Psoas muscle (tissue), 8 donors: ENCODE results near the gene DBP. TPM values are rescaled to one million over a fixed set of nuclear protein-coding genes. Genes with fewer than 3 reads are reported as not detected.

Experiments used
- ATAC-seq, 4 donors: fragments of 200-7000 bp; cut with Tn5 transposase; one replicate each; pipeline ENCODE4 v1.9.1; 2020; ENCODE audit warnings: moderate library complexity in 3 of 4, mild to moderate bottlenecking in 2 of 4
- DNase-seq, 2 donors: peaks; one replicate each; pipeline ENCODE4 v3.0.0-alpha.2; 2020
- H3K27ac ChIP-seq: fragments of 200-600 bp; one replicate; pipeline ENCODE4 v1.8.0; 2022
- H3K27me3 ChIP-seq, 3 donors: fragments of 200-600 bp in 1 of 3; one replicate each; pipeline versions ENCODE4 v1.6.1 to v1.8.0; 2013 to 2022; ENCODE audit warnings: low read length in 2 of 3, mild to moderate bottlenecking in 2 of 3, moderate library complexity in 1 of 3; ENCODE audit not compliant: insufficient read depth in 3 of 3
- H3K36me3 ChIP-seq, 2 donors: fragments of 200-600 bp in 1 of 2; one replicate each; pipeline versions ENCODE4 v1.6.1 to v1.8.0; 2013 to 2022; ENCODE audit warnings: low read depth in 1 of 2, mild to moderate bottlenecking in 1 of 2, moderate library complexity in 1 of 2; ENCODE audit not compliant: insufficient read depth in 1 of 2
- H3K4me1 ChIP-seq: fragments of 200-600 bp; one replicate; pipeline ENCODE4 v1.8.0; 2022
- H3K4me3 ChIP-seq: fragments of 200-600 bp; one replicate; pipeline ENCODE4 v1.8.0; 2022; ENCODE audit warnings: mild to moderate bottlenecking
- H3K9me3 ChIP-seq: fragments of 200-600 bp; one replicate; pipeline ENCODE4 v1.8.0; 2022
- CTCF ChIP-seq: fragments of 200-600 bp; IDR thresholded peaks from one replicate; pipeline ENCODE4 v1.8.0; 2022; ENCODE audit warnings: antibody characterized with exemption
- WGBS, 3 donors: extraction: QIAGEN DNeasy Blood & Tissue Kit; methylation state at CpG; one replicate each; pipeline versions ENCODE4 v1.1.6 to v1.1.7; 2013; 5-methylcytosine and 5-hydroxymethylcytosine counted together
- intact Hi-C, 2 donors: fragments of 100-400 bp; cut with DNase I; formaldehyde crosslinking; loops; one replicate each; pipeline versions ENCODE4 v1.11.0 to v1.14.2; 2022
- polyA plus RNA-seq, 3 donors: library from polyadenylated mRNA; stranded (reverse); fragments of 200-250 nt; gene quantifications; one replicate each; pipeline ENCODE4 v1.2.3, GENCODE V29; 2013
- total RNA-seq, 4 donors: library from RNA; stranded (reverse); fragmentation: NEBNext Ultra II Directional in 2 of 4; extraction: Animal tissue kit (Norgen Biotek cat#: 25700) in 2 of 4; gene quantifications; one replicate each; pipeline versions ENCODE4 v1.2.1 to v1.2.4, GENCODE V29; 2021 to 2023
- donor health status: healthy with polysubstance abuse.
- donor health status: DM: no; HTN: no; CAD: no; lungs with moderate emphysema.
- donor health status: Bipolar disorder and iron deficiency.
- donor health status: healthy.
- donor health status: DM: yes; HTN: yes; CAD: no.
- donor health status: DM: no; HTN: no; CAD: no.
- donor health status: DM: no; HTN: no; CAD: no.
- donor health status: DM: yes; HTN: yes; CAD: no.

DBP gene
- total and polyA plus RNA-seq, 7 donors = 2.8 to 14.5 (median 5.8) TPM

GRCh38 chr19:48611872-48612271, 25.3 kb downstream of the DBP start:
- intact Hi-C loops = no loop called here

GRCh38 chr19:48609571-48610108, 27.5 kb downstream of the DBP start:
- ATAC-seq (no peak), DNase-seq (no peak)
- no peaks in the 10 kb centered on the region for H3K9me3 ChIP-seq
- 89 to 91% (median 91%) methylated on average over 20 of the region's 20 CpGs for WGBS, 3 donors
- no peak overlapping the region for H3K4me3 ChIP-seq
- no peak for TF ChIP-seq CTCF
- intact Hi-C loops = no loop called here
- no peaks in the 10 kb centered on the region for H3K27me3 ChIP-seq
- peaks cover 0 to under 1% of the 10 kb centered on the region in 2 donors for H3K36me3 ChIP-seq
- H3K4me1 ChIP-seq = peaks cover 14% of the 10 kb centered on the region
- H3K27ac ChIP-seq = no peak overlapping the region

More at GRCh38 chr19:48611872-48612271, 25.3 kb downstream of the DBP start:
- Histone ChIP-seq H3K9me3 (no peaks in the 10 kb centered on the region), H3K27me3 (no peaks in the 10 kb centered on the region), H3K36me3 (peaks cover 8 to 23% of the 10 kb centered on the region in 2 donors), H3K4me1 (peaks cover 18% of the 10 kb centered on the region), H3K27ac (no peak overlapping the region), H3K4me3 (no peak overlapping the region)
- WGBS, 3 donors = 87 to 91% (median 90%) methylated on average over 14 of the region's 14 CpGs
- no peak for ATAC-seq
- DNase-seq = no peak
- no peak for TF ChIP-seq CTCF

- no peak for DNase-seq
- WGBS, 3 donors = 35 to 39% (median 38%) methylated on average over 9 of the region's 9 CpGs
Measured at GRCh38 chr19:48608798-48609263, 28.3 kb downstream of the DBP start.

GRCh38 chr19:48607359-48607755, 29.8 kb downstream of the DBP start:
- Histone ChIP-seq H3K27ac (no peak overlapping the region), H3K36me3 (no peaks in the 10 kb centered on the region), H3K27me3 (no peaks in the 10 kb centered on the region), H3K4me3 (no peak overlapping the region), H3K9me3 (no peaks in the 10 kb centered on the region), H3K4me1 (no peaks in the 10 kb centered on the region)
- ATAC-seq = no peak
- intact Hi-C loops = no loop called here
- 78 to 88% (median 86%) methylated on average over 7 of the region's 7 CpGs for WGBS, 3 donors
- TF ChIP-seq CTCF = no peak
- DNase-seq = no peak

More at GRCh38 chr19:48608798-48609263, 28.3 kb downstream of the DBP start:
- Histone ChIP-seq H3K27me3 (no peaks in the 10 kb centered on the region), H3K4me3 (no peak overlapping the region), H3K4me1 (peaks cover 12% of the 10 kb centered on the region), H3K27ac (no peak overlapping the region), H3K36me3 (no peaks in the 10 kb centered on the region), H3K9me3 (no peaks in the 10 kb centered on the region)
- peak; percentile 13 for TF ChIP-seq CTCF
- intact Hi-C loops = no loop called here
- no peak for ATAC-seq
